OCI-LY1 (cell line): Measurements from ENCODE around the gene ITPK1.

Experiments used
- H2AFZ ChIP-seq: fragments of 200-600 bp; sonication (generic), shearing (Covaris generic); 2 replicates; pipeline ENCODE4 v1.6.0; 2014; ENCODE audit warnings: antibody characterized with exemption, mild to moderate bottlenecking, low read length
- H3F3A ChIP-seq: fragments of 200-600 bp; sonication (generic), shearing (Covaris generic); 2 replicates; pipeline ENCODE4 v1.6.0; 2014; ENCODE audit warnings: mild to moderate bottlenecking, antibody characterized with exemption, low read length, moderate library complexity; ENCODE audit not compliant: insufficient read depth
- H3K27ac ChIP-seq: fragments of 200-600 bp; sonication (generic); 2 replicates; pipeline ENCODE4 v1.5.1; 2014; ENCODE audit warnings: low read length, mixed run types, mild to moderate bottlenecking, low read depth; ENCODE audit not compliant: poor library complexity, severe bottlenecking
- H3K27me3 ChIP-seq: fragments of 200-600 bp; sonication (generic); 2 replicates; pipeline ENCODE4 v1.6.0; 2014; ENCODE audit warnings: antibody characterized with exemption, mild to moderate bottlenecking, low read length, moderate library complexity; ENCODE audit not compliant: insufficient read depth
- H3K36me3 ChIP-seq: fragments of 200-600 bp; sonication (generic); 2 replicates; pipeline ENCODE4 v1.6.1; 2014; ENCODE audit warnings: mild to moderate bottlenecking, antibody characterized with exemption, low read length, moderate library complexity, mixed read lengths; ENCODE audit not compliant: insufficient read depth
- H3K4me1 ChIP-seq: fragments of 200-600 bp; sonication (generic); 2 replicates; pipeline ENCODE4 v1.5.1; 2014; ENCODE audit warnings: mild to moderate bottlenecking, low read length, moderate library complexity; ENCODE audit not compliant: insufficient read depth, severe bottlenecking
- H3K4me2 ChIP-seq: fragments of 200-600 bp; sonication (generic), shearing (Covaris generic); 2 replicates; pipeline ENCODE4 v1.6.1; 2014; ENCODE audit warnings: low read length
- H3K4me3 ChIP-seq: fragments of 200-600 bp; sonication (generic); 2 replicates; pipeline ENCODE4 v1.5.1; 2014; ENCODE audit warnings: low read length, low read depth, mild to moderate bottlenecking, mixed read lengths; ENCODE audit not compliant: poor library complexity, severe bottlenecking
- H3K79me2 ChIP-seq: fragments of 200-600 bp; shearing (Covaris generic); 2 replicates; pipeline ENCODE4 v1.6.1; 2016; ENCODE audit warnings: mixed run types, low read length, mixed read lengths; ENCODE audit not compliant: insufficient read depth
- H3K9ac ChIP-seq: fragments of 200-600 bp; sonication (generic), shearing (Covaris generic); 2 replicates; pipeline ENCODE4 v1.6.1; 2014; ENCODE audit warnings: mild to moderate bottlenecking, low read length, mixed read lengths
- H3K9me2 ChIP-seq: fragments of 200-600 bp; sonication (generic), shearing (Covaris generic); 2 replicates; pipeline ENCODE4 v1.6.1; 2014; ENCODE audit warnings: low read depth, mild to moderate bottlenecking, low read length, mixed read lengths
- H3K9me3 ChIP-seq: fragments of 200-600 bp; shearing (Covaris generic); 2 replicates; pipeline ENCODE4 v1.6.1; 2014; ENCODE audit warnings: low read length, mixed read lengths
- H4K20me1 ChIP-seq: fragments of 200-600 bp; sonication (generic), shearing (Covaris generic); 2 replicates; pipeline ENCODE4 v1.6.0; 2016; ENCODE audit warnings: mild to moderate bottlenecking, low read length; ENCODE audit not compliant: insufficient read depth
- CTCF ChIP-seq: fragments of 200-600 bp; sonication (generic), shearing (Covaris generic); IDR thresholded peaks from 2 replicates; pipeline ENCODE4 v1.5.1; 2017; ENCODE audit warnings: mild to moderate bottlenecking, antibody characterized with exemption, low read length, moderate library complexity, mixed read lengths
- EZH2 ChIP-seq: fragments of 200-600 bp; sonication (generic), shearing (Covaris generic); IDR thresholded peaks from 2 replicates; pipeline ENCODE4 v1.8.0; 2017; ENCODE audit warnings: borderline replicate concordance, mixed run types, mild to moderate bottlenecking, antibody characterized with exemption, low read length, moderate library complexity, mixed read lengths

Gene ITPK1

GRCh38 chr14:92940543-92940942 is 175.2 kb downstream of the ITPK1 start:
- no peaks in the 10 kb centered on the region for H3K36me3 ChIP-seq

GRCh38 chr14:92939699-92940098 is 176.0 kb downstream of the ITPK1 start:
- Histone ChIP-seq H3K79me2 (no peaks in the 10 kb centered on the region), H3F3A (no peaks in the 10 kb centered on the region), H3K4me2 (no peak overlapping the region), H3K4me3 (no peak overlapping the region), H3K27ac (no peak overlapping the region), H3K9me2 (no peaks in the 10 kb centered on the region), H3K36me3 (no peaks in the 10 kb centered on the region), H2AFZ (no peak overlapping the region), H3K9me3 (no peaks in the 10 kb centered on the region), H3K27me3 (no peaks in the 10 kb centered on the region), H3K4me1 (no peaks in the 10 kb centered on the region), H4K20me1 (no peaks in the 10 kb centered on the region), H3K9ac (no peak overlapping the region)
- TF ChIP-seq EZH2 (no peak), CTCF (no peak)

More at GRCh38 chr14:92940543-92940942, 175.2 kb downstream of the ITPK1 start:
- Histone ChIP-seq H2AFZ (no peak overlapping the region), H4K20me1 (no peaks in the 10 kb centered on the region), H3K9ac (no peak overlapping the region), H3K4me1 (no peaks in the 10 kb centered on the region), H3K9me2 (no peaks in the 10 kb centered on the region), H3K4me2 (no peak overlapping the region), H3F3A (no peaks in the 10 kb centered on the region), H3K27me3 (no peaks in the 10 kb centered on the region), H3K79me2 (no peaks in the 10 kb centered on the region), H3K27ac (no peak overlapping the region), H3K9me3 (no peaks in the 10 kb centered on the region), H3K4me3 (no peak overlapping the region)
- TF ChIP-seq CTCF (no peak), EZH2 (no peak)

- H2AFZ ChIP-seq = no peak overlapping the region
- H3K36me3 ChIP-seq = no peaks in the 10 kb centered on the region
- TF ChIP-seq EZH2 (no peak), CTCF (no peak)
- no peaks in the 10 kb centered on the region for H4K20me1 ChIP-seq
- H3K27me3 ChIP-seq = no peaks in the 10 kb centered on the region
- H3K79me2 ChIP-seq = no peaks in the 10 kb centered on the region
- H3F3A ChIP-seq = no peaks in the 10 kb centered on the region
- no peaks in the 10 kb centered on the region for H3K4me1 ChIP-seq
- H3K9me2 ChIP-seq = no peaks in the 10 kb centered on the region
- H3K27ac ChIP-seq = no peak overlapping the region
- H3K4me2 ChIP-seq = no peak overlapping the region
- H3K9ac ChIP-seq = no peak overlapping the region
- H3K4me3 ChIP-seq = no peak overlapping the region
- H3K9me3 ChIP-seq = no peaks in the 10 kb centered on the region
Measured at GRCh38 chr14:92938890-92939671, 176.6 kb downstream of the ITPK1 start.
